HG02623 (cell line): ENCODE measurements around the gene MAML2.

ENCODE experiments used
- ATAC-seq: cut with Tn5 transposase; IDR thresholded peaks from one replicate; pipeline ENCODE4 v1.9.1; 2021; ENCODE audit warnings: moderate library complexity; ENCODE audit not compliant: unreplicated experiment

Gene MAML2

DNA sequence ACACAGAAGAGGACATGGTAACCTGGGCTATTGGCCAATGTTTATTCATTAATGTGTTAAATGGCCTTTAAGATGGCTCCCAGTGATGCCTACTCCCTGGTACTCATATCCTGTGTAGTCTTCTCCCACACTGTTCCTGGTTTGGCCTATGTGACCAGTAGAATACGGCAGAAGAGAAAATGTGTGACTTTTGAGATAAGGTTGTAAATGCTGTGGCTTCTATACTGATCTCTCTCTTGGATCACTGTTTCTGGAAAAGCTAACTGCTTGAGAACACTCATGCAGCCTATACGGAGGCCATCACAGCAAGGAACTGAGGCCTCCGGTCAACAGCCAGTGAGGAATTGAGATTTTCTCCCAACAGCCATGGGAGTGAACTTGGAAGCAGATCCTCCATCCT lies 24.1 kb downstream of the MAML2 start:
- no peak for ATAC-seq

DNA sequence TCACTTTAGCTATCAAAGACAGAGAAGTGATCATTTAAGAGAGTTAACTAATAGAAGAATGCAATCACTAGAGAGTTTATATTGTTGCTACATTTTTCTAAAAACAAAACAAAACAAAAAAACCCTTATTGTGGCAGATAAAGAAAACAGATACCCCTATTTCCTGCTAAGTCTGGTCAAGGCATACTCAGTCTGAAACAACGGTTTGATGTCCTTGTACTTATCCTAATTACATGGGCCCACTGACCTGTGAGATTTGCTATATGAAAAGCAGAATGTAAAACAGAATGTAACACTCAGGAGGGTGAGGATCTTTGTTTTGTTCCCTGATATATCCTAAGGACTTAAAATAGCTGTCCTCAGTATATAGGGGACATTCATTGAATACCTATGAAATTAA lies 24.6 kb downstream of the MAML2 start:
- ATAC-seq, result no peak

DNA sequence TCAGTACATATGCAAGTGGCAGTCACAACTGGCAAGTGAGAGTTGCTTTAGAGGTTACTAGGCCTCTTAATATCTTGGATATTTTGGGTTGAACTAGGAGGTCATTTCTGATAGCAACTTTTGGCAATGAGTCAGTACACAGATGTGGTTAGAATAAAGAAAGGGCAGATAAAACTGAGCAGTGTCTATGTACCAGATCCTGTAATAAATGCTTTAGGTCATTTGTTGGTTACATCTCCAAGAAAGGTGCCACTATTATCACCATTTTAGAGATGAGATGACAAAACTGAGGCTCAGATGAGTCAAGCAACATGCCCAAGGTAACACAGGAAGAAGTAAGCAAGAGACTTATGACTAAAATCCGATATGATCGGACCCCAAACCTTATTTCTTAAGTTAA lies 25.0 kb downstream of the MAML2 start:
- no peak for ATAC-seq

DNA sequence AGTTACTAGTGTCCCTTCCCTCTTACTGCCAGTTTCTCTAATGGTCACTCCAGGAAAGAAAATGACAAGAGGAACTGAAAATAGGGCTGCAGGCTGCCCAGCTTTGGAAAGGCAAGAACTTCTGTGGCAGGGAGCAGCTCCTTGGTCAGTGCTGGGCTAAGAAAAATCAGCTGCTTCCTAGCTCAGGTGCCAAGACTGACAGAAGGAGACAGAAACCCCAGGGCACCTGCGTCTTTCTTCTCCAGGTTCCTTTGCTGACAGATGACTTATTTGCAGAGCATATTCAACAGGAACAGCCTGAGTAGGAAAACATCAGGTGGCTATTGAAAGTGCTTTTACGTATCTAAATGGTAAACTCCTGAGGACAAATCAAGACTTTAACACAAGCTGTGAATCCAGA lies 25.4 kb downstream of the MAML2 start:
- ATAC-seq, result no peak

DNA sequence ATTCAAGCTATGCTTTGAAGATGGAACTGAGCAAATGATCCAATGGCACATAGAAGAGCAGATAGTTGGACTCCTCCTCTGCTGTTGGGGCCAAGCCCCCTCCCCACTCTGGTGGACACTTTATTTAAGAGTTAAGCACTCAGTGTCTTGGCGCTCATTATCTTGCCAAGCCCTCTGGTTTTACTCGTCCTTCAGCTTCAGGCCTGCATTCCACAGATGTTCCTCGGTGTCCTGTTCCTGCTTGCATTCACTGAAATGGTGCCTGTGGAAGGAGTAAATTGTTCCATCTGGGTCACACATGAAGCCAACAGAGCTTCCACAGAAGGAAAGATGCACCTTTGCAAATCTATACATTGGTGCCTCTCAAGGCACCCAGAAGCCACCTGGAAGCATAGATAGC lies 26.1 kb downstream of the MAML2 start:
- ATAC-seq, result no peak

DNA sequence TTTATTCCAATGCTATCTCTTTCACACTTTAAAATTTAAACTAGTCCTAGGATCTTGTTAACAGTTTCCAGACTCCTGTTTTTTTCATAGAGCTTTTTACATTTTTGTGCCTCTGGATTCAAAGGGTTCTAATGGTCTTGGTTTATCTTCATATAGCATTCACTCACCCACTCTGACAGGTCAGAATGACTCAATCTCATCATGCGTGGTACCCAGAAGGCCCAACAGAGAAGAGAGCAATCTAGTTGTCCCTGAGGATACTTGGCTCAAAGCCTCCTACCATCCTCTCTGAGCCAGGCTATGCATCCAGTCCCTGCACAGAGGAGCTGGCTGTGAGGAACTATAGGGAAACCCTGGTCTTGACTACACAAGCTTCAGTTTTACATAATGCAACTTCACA lies 27.5 kb downstream of the MAML2 start:
- ATAC-seq, result no peak

DNA sequence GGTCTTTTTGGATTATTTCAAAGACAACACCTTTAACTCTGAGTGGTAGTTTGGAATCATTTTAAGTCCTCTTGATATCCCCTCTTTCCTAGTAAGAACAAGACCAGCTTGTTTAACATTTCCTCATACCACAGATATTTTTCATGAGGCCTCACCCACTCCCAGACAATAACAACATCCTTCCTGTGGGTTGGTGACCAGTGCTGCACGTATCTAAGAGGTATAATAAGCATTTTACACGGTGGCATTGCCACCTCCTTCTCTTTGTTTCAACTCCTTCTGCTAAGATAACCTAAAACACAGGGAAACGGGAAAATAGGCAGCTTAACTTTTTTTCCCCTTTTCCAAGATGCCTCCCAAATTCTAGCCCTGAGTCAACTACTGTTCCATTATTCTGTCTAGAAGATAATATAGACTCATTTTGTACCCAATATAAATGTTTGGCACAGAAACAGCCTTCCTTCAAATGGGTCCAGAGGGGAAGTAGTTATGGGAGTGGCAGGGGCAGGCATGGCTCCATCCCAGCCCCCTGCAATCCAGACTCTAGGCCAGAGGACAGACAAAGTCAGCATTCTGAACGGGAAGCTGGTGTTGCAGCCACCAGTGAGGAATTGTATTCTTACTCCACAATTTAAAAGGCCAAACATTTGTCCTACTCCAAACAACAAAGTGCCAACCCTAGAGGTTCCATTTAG lies 28.5 kb downstream of the MAML2 start:
- ATAC-seq, result no peak

DNA sequence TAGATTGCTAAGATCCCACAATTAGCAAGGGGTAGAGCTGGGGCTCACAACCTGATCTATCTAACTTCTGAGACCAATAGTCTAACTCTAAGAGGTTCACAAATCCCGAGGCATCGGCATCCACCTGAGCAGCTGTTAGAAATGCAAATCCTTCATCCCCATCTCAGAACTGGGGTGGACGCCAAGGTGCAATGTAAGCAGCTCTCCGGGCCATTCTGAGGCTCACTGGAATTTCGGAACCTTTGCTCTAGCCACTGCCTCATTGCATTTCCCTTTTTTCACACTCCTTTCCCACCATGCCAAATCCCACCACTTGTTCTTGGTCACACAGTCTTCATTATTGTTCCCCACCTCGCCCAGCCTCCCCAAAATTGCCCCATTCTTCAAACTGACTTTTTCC lies 29.8 kb downstream of the MAML2 start:
- ATAC-seq, result no peak

DNA sequence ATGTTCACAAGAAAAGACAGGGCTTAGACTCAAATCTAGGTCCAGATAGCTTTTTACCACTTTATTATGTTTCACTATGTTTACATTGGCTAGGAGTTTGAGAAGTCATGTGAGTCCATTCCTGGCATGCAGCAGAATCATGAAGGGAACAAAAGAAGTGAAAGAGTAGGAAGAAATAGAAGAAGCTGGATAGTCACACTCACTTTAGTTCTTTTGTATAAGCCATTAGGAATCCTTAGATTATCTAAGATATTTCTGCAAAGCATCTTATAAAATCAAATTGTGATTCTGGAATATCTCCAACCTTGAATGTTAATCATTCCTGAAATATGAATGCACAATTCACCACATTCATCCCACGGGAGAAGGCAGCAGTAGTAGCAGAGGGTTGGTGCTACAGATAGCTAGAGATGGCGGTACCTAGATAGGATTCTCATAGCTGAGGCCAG lies 31.9 kb downstream of the MAML2 start:
- ATAC-seq, result no peak

DNA sequence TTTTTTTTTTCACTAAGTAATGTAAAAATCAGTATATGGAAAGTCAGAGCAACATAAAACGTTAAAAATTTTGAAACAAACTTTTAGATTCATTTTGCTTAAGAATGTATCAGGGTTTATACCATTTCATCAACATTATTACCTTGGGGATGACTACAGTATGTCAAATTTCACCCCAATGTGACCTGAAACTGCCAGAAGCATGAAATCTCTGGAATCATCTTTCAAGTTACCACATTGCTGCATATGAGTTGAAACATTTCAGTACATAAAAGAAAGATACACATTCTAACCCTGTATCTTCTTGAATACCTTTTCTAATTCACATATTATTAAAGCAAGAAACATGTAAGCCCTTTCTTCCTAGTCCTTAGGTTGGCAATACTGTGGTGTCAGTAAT lies 32.8 kb downstream of the MAML2 start:
- no peak for ATAC-seq

DNA sequence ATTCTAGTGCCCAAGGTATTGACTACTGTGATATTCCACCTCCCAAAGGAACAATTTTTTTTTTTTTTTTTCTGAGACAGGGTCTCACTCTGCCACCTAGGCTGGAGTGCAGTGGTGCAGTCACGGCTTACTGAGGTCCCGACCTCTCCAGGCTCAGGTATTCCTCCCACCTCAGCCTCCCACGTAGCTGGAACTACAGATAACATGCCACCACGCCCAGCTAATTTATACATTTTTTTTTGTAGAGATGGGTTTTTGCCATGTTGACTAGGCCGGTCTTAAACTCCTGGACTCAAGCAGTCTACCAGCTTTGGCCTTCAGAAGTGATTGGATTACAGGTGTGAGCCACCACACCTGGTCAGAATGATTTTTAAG lies 33.4 kb downstream of the MAML2 start:
- ATAC-seq, result no peak

DNA sequence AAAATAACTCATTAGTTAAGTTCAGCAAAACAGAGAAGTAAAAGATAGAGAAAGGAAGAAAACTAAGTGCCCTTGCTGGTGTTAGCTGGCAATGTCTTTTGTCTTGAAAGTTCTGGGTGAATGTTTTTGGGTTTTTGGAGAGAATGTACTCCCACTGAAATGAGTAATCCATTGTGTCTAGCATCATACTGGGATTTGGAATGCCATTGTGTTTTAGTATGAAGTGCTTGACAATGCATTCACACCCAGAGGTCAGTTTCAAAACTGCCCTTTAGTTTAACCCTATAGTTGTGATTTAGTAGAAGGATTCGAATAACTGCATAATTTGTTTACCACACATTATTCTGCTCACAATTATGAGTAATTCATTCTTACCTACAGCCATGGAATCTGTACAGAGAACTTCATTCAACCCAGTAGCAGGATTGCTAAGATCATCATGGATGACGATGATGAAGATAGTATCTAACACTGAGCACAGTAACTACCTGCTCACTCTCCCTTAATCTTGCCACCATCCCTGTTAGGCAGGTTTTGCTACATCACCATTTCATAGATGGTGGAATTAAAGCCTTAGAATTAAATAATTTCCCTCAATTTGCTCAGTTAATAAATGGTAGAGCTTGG lies 33.9 kb downstream of the MAML2 start:
- no peak for ATAC-seq

DNA sequence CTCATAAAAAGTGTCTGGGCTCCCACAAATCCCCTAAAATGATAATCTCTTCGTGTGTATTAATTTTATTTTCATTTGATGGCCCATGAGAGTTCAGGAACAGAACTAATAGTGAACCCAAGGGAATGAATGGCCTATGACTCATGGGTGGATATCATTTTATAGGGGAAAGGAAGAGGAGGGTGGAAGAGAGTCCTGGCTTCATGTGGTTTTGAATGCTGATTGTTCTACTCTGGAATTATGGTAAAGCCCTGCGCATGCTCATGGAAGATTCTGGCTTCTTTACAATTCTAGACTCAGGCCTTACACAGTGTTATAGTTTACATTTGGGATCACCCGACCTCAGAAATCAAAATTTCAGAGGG lies 35.2 kb downstream of the MAML2 start:
- ATAC-seq, result no peak

DNA sequence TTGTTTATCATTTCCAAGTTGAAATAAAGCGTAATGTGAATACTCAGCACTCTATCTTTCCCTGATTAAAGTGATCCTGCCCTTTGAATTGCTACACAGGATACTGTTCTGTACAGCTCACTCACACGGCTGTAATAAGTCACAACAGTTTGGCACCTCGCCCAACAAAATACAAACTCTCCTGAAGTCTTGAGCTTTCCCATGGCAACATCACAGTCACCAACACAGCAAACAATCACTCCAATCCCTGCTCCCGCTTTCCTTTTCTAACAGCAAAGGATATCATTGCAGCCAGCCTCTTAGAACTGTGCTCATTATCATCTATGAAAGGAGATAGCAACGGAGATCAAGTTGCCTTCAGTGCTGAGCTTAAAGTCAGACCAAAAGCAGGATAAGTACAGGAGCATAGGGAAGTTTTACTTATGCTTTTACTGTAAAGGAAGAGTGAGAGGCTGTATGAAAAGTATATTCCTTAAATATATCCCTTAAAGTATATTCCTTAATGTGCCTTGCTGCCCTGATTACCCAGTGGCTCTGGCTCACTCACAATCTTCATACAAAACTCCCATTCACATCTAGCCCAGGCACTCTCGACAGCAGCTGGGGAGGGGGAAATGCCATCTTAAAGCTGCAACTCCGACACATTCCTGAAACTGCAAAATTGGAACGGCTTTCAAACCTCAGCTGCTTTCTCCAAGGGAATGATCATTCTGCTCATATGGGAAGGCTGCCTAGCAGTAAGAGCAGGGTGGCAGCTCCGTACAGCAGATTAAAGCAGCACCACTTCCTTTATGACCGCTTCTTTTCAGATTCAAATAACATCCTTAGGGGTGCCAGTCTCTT lies 35.8 kb downstream of the MAML2 start:
- no peak for ATAC-seq

DNA sequence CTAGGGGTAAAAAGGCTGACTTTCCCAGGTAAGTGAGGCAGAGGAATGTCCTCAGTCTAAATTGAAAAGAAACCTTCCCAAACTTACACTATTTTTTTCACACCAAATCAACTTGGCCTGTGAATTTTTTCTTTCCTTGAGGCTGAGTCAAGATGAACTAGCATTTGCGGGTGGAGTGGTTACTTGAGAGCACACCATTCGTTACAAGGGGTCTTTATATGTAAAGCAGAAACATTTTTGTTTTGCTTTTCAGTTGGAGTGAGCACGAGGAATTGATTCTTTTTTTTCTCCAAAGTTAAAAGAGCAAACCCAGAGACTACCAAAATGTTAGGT lies 36.4 kb downstream of the MAML2 start:
- no peak for ATAC-seq

DNA sequence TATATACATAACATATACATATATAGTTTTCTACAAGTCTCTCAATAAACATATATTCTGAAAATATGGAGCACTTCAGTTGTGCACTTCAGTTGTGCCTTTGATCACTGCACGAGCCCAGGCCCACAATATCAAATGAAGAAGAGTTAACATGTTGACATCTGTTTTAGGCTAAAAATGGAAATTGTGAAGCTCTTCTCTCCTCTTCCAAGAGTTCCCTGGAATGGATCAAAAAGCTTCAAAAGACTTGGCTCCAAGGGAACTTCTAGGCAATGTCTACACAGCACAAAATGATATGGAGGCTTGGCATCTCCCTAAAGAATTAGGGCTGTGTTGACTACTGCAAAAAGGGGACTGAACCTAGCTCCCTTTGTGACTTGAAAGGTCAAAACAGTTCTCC lies 36.9 kb downstream of the MAML2 start:
- ATAC-seq, result no peak

DNA sequence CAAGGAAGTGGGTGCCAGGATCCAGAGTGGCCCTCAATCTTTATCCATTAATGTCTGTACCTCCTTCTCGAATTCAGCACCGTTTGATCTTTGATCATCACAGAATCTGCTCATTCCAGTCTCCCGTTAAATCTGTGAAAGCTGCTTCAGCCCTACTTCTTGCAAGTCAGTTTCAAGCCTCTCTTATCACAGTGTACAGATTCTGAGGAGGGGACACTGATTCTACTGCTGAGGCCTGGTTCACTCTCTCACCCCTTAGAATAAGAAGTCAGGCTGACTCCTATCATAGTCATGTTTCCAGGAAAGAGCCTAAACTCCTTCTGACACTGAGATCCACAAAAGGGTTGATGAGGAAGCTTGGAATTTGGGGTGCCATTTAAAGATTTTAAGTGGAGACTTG lies 39.0 kb downstream of the MAML2 start:
- ATAC-seq, result no peak

DNA sequence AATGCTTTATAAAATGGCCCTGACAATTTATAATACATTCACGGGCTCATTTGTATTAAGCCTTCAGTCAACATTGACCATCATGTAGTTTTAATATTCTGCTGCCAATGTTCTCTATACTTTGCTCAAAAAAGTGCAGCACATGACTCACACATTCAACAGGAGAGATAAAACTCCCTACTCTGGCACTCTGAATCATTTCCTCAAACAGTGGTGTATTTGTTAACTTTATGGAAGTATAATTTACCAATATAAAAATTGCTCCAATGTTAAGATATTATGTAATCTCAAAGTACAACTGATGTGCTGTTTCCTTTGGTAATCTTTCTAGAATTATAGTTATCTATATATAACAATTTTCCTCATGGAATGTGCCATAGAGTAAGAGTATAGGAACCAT lies 39.9 kb downstream of the MAML2 start:
- no peak for ATAC-seq

DNA sequence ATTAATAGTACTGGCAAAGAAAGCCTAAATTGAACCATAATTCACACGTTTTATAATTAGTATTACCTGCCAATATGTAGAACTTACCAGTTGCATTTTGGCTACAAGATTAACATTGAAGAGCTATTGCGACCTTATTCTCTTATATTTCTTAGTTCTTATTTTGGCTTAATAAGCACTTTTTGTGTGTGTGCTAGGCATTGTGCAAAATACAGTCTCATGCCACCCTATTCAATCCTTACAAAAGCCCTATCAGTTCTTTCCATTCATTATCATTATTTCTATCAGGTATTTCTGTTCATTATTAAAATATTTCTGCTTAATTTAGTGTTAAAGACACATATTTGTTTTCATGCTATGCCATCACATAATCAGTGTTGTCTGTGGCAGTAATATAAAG lies 41.2 kb downstream of the MAML2 start:
- no peak for ATAC-seq

DNA sequence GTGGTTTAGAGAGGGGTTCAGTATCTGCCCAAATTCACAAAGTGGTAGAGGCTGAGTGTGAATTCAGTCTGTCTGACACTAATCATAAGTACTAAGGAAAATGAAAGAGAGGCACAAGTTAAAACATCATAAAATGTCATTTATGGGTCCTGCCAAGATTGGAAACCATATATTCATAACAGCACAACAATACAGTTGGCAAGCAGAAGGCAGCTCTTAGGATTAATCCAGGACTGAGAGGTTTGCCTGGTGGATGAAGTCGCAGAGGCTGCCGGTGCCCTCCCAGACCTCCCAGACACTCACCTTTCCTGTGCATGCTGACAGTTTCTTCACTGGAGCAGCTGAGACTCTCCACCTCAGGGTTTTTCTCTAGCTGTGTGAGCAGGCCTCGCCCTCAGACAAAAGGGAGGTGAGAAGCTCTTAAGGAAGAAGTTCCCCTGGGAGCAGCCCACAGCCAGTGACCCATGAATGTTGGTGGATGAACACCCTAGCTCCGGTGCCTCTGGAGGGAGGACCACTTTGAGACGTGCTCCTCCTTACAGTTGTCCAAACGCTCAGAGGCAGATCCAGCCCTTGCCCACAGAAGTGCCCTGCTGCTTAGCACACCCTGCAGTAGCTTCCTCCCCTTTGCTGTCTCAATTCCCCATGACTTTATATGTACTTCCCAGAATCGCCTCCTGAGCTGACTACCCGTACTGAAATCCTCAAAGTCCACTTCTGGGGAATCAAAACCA lies 43.7 kb downstream of the MAML2 start:
- no peak for ATAC-seq

DNA sequence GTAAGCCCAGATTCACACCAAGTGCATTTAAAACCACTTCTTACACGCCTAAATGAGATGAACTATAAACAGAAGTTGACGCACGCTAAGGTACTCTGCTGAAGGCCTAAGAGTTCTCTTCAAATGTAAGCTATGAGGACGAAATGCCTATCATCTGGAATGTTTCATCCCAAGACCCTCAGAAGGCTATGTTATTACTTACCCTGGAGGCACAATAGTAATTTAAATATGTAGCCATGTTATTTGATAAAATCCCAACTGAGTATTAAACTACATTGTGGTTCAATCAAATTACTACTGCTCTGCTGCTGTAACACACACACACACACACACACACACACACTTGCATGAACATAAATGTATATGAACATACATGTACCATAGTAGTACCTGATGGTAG lies 47.6 kb downstream of the MAML2 start:
- no peak for ATAC-seq

DNA sequence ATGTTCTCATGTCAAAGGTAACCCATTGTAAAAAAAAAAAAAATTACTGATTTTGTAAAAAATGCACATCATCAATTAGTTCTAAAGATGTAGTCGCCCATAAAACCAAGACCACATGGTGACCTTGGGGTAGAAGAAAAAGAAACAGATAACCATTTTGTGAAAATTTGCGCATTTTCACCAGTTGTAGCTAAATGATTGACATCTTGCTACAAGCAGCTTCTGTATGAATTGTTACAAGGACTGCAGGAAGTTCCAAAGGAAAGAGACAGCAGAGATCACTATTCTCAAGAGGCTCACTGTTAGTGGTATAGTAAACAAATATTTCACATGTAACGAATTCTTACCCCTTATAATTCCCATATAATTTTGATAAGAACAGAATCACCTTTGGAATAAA lies 48.7 kb downstream of the MAML2 start:
- no peak for ATAC-seq
